Measurements from ENCODE around the gene LRP2. TPM values are rescaled to one million over a fixed set of nuclear protein-coding genes. Genes with fewer than 3 reads are reported as not detected.
"Not testable (repeated sequence)": the region's sequence is repeated elsewhere in the genome, so short reads cannot be mapped to it uniquely, and the experiment has no call there.

Gene LRP2
- total and polyA plus RNA-seq, 4 donors: 0.19 to 5.7 (median 0.40) TPM

- H3K36me3 ChIP-seq (ENCODE audit: control insufficient read depth in 4 of 4, insufficient read depth in 3 of 4, low read depth in 1 of 4, low read length in 3 of 4): no peaks in the 10 kb centered on the region
- no peaks in the 10 kb centered on the region for H3K4me1 ChIP-seq (ENCODE audit: control insufficient read depth in 4 of 4, insufficient read depth in 4 of 4, low read length in 3 of 4)
- H3K9me3 ChIP-seq (ENCODE audit: control insufficient read depth in 4 of 4, low read length in 3 of 4): no peaks in the 10 kb centered on the region
- H3K27ac ChIP-seq (ENCODE audit: low read depth in 1 of 2, low read length in 2 of 2): no peak overlapping the region
- no peak overlapping the region for H3K9ac ChIP-seq (ENCODE audit: low read depth in 1 of 2, low read length in 2 of 2)
- H3K27me3 ChIP-seq (ENCODE audit: control insufficient read depth in 4 of 4, insufficient read depth in 4 of 4, low read length in 3 of 4): no peaks in the 10 kb centered on the region
- WGBS: 79% methylated on average over 2 of the region's 2 CpGs
- H3K4me3 ChIP-seq (ENCODE audit: low read depth in 1 of 3, low read length in 3 of 3): no peak overlapping the region
- no peak for TF ChIP-seq GABPA (IDR thresholded peaks at IDR 0.05 in 1 of 2, conservative IDR thresholded peaks at IDR 0.05 in 1 of 2)
- no peak for TF ChIP-seq HNF4A (conservative IDR thresholded peaks at IDR 0.05)
- TF ChIP-seq FOXA1 (IDR thresholded peaks at IDR 0.05): no peak
- TF ChIP-seq ZBTB33 (IDR thresholded peaks at IDR 0.05): no peak
- TF ChIP-seq FOXA2 (IDR thresholded peaks at IDR 0.05): no peak
- TF ChIP-seq RXRA (IDR thresholded peaks at IDR 0.05): no peak
- no peak for TF ChIP-seq RAD21 (IDR thresholded peaks at IDR 0.05)
- no peak for TF ChIP-seq ATF3 (IDR thresholded peaks at IDR 0.05)
- no peak for TF ChIP-seq YY1 (IDR thresholded peaks at IDR 0.05)
- TF ChIP-seq JUND (IDR thresholded peaks at IDR 0.05): no peak
- TF ChIP-seq EGR1 (IDR thresholded peaks at IDR 0.05; ENCODE audit: low read depth in 2 of 2): no peak
- no peak for TF ChIP-seq NR2F2 (IDR thresholded peaks at IDR 0.05)
- no peak for DNase-seq (ENCODE audit: low spot score)
These were observed 224.4 kb downstream of the LRP2 start for GRCh38 chr2:169137924-169138323.

- Histone ChIP-seq H3K9ac (ENCODE audit: low read depth in 1 of 2, low read length in 2 of 2) (no peak overlapping the region), H3K27ac (ENCODE audit: low read depth in 1 of 2, low read length in 2 of 2) (no peak overlapping the region), H3K4me1 (ENCODE audit: control insufficient read depth in 4 of 4, insufficient read depth in 4 of 4, low read length in 3 of 4) (no peaks in the 10 kb centered on the region), H3K9me3 (ENCODE audit: control insufficient read depth in 4 of 4, low read length in 3 of 4) (no peaks in the 10 kb centered on the region), H3K4me3 (ENCODE audit: low read depth in 1 of 3, low read length in 3 of 3) (no peak overlapping the region), H3K27me3 (ENCODE audit: control insufficient read depth in 4 of 4, insufficient read depth in 4 of 4, low read length in 3 of 4) (no peaks in the 10 kb centered on the region), H3K36me3 (ENCODE audit: control insufficient read depth in 4 of 4, insufficient read depth in 3 of 4, low read depth in 1 of 4, low read length in 3 of 4) (no peaks in the 10 kb centered on the region)
- no peak for DNase-seq (ENCODE audit: low spot score)
- no peak for TF ChIP-seq GABPA (IDR thresholded peaks at IDR 0.05 in 1 of 2, conservative IDR thresholded peaks at IDR 0.05 in 1 of 2)
- WGBS: 88% methylated on average over 3 of the region's 3 CpGs
These were observed 225.3 kb downstream of the LRP2 start for GRCh38 chr2:169136885-169137534.

GRCh38 chr2:169136428-169136827, 225.9 kb downstream of the LRP2 start:
- not testable (repeated sequence) for H3K27ac ChIP-seq (ENCODE audit: low read depth in 1 of 2, low read length in 2 of 2); H3K4me3 ChIP-seq (ENCODE audit: low read depth in 1 of 3, low read length in 3 of 3); H3K36me3 ChIP-seq (ENCODE audit: control insufficient read depth in 4 of 4, insufficient read depth in 3 of 4, low read depth in 1 of 4, low read length in 3 of 4); H3K4me1 ChIP-seq (ENCODE audit: control insufficient read depth in 4 of 4, insufficient read depth in 4 of 4, low read length in 3 of 4); H3K9me3 ChIP-seq (ENCODE audit: control insufficient read depth in 4 of 4, low read length in 3 of 4); H3K27me3 ChIP-seq (ENCODE audit: control insufficient read depth in 4 of 4, insufficient read depth in 4 of 4, low read length in 3 of 4); H3K9ac ChIP-seq (ENCODE audit: low read depth in 1 of 2, low read length in 2 of 2); DNase-seq (ENCODE audit: low spot score)
- 73% methylated on average over 5 of the region's 5 CpGs for WGBS

- H3K27ac ChIP-seq (ENCODE audit: low read depth in 1 of 2, low read length in 2 of 2); H3K9me3 ChIP-seq (ENCODE audit: control insufficient read depth in 4 of 4, low read length in 3 of 4); H3K27me3 ChIP-seq (ENCODE audit: control insufficient read depth in 4 of 4, insufficient read depth in 4 of 4, low read length in 3 of 4); H3K9ac ChIP-seq (ENCODE audit: low read depth in 1 of 2, low read length in 2 of 2); DNase-seq (ENCODE audit: low spot score); H3K36me3 ChIP-seq (ENCODE audit: control insufficient read depth in 4 of 4, insufficient read depth in 3 of 4, low read depth in 1 of 4, low read length in 3 of 4); H3K4me1 ChIP-seq (ENCODE audit: control insufficient read depth in 4 of 4, insufficient read depth in 4 of 4, low read length in 3 of 4); H3K4me3 ChIP-seq (ENCODE audit: low read depth in 1 of 3, low read length in 3 of 3): not testable (repeated sequence)
- 79% methylated on average over 6 of the region's 6 CpGs for WGBS
These were observed 228.1 kb downstream of the LRP2 start for GRCh38 chr2:169134272-169134671.

Data from liver (tissue), 9 donors.